GM12878 (cell line): ENCODE data around the gene SLC16A10. TPM values are rescaled to one million over a fixed set of nuclear protein-coding genes. Genes with fewer than 3 reads are reported as not detected.

ENCODE experiments used
- polyA plus RNA-seq, 11 experiments: library from polyadenylated mRNA; depleted of rRNA in 4 of 11; unstranded in 6 of 11; stranded (reverse) in 5 of 11; fragments of >200 nt; fragmentation: Nextera tagmentation in 4 of 11; fragmentation: Illumina TruSeq in 1 of 11; extraction: Ambion mirVana in 4 of 11; extraction: Trizol in 1 of 11; gene quantifications; 1 replicate in 1 of 11; 2 replicates in 10 of 11; pipeline versions ENCODE4 v1.2.1 to v1.2.3, GENCODE V29; 2011 to 2016; ENCODE audit warnings: inconsistent platforms in 2 of 11, missing spikeins in 2 of 11, low read depth in 1 of 11
- small RNA-seq: library from RNA; depleted of rRNA; stranded (forward); fragments of <200 nt; gene quantifications from one replicate; pipeline ENCODE3, GENCODE V24; 2014
- total RNA-seq, 4 experiments: library from RNA; depleted of rRNA in 3 of 4; stranded (reverse); fragments of >200 nt in 3 of 4; fragmentation: Illumina TruSeq in 1 of 4; extraction: Trizol in 1 of 4; gene quantifications; 2 replicates each; pipeline versions ENCODE4 v1.2.1 to v1.2.3, GENCODE V29; 2013 to 2021

SLC16A10 gene
- total and polyA plus RNA-seq, 10 of the 15 experiments (the other 5 are each of a cell fraction or from before 2014, with no cell fraction given), result 2.3 to 19.0 (median 8.0) TPM

Small RNAs within 50 kb of the gene (small RNA-seq; reads per million reads assigned to genes)
- not detected for gene RNU6-960P

Other genes starting within 250 kb of the SLC16A10 start
- 83.1 and 106 TPM in 2 replicates for gene AMD1, start 212.7 kb upstream of the SLC16A10 start, total RNA-seq (2014; rRNA removed)
- 110 and 116 TPM in 2 replicates for gene AMD1, start 212.7 kb upstream of the SLC16A10 start, total RNA-seq (2014; rRNA removed; fragmentation: Illumina TruSeq; extraction: Trizol)
- gene AMD1, start 212.7 kb upstream of the SLC16A10 start, total RNA-seq (2021), result 73.6 and 75.0 TPM in 2 replicates
- 75.0 and 103 TPM in 2 replicates for gene AMD1, start 212.7 kb upstream of the SLC16A10 start, polyA plus RNA-seq (2011; rRNA removed)
- gene AMD1, start 212.7 kb upstream of the SLC16A10 start, polyA plus RNA-seq (2014; fragmentation: Illumina TruSeq; extraction: Trizol), result 107 and 134 TPM in 2 replicates
- gene AMD1, start 212.7 kb upstream of the SLC16A10 start, polyA plus RNA-seq (2014; fragmentation: Nextera tagmentation; extraction: Ambion mirVana), result 10 to 100 TPM; 59.6 to 75.5 TPM
- 45.3 and 58.2 TPM in 2 replicates for gene AMD1, start 212.7 kb upstream of the SLC16A10 start, polyA plus RNA-seq (2014; rRNA removed)
- 10 to 100 TPM; 87.3 to 92.8 TPM for gene AMD1, start 212.7 kb upstream of the SLC16A10 start, polyA plus RNA-seq (2016; fragmentation: Nextera tagmentation; extraction: Ambion mirVana)
- gene GTF3C6, start 128.8 kb upstream of the SLC16A10 start, total RNA-seq (2014; rRNA removed), result 60.3 and 69.0 TPM in 2 replicates
- 98.0 and 110 TPM in 2 replicates for gene GTF3C6, start 128.8 kb upstream of the SLC16A10 start, total RNA-seq (2014; rRNA removed; fragmentation: Illumina TruSeq; extraction: Trizol)
- gene GTF3C6, start 128.8 kb upstream of the SLC16A10 start, total RNA-seq (2021), result 92.3 and 95.4 TPM in 2 replicates
- gene GTF3C6, start 128.8 kb upstream of the SLC16A10 start, polyA plus RNA-seq (2011; rRNA removed), result 42.8 and 59.2 TPM in 2 replicates
- gene GTF3C6, start 128.8 kb upstream of the SLC16A10 start, polyA plus RNA-seq (2014; fragmentation: Illumina TruSeq; extraction: Trizol), result 129 and 137 TPM in 2 replicates
- gene GTF3C6, start 128.8 kb upstream of the SLC16A10 start, polyA plus RNA-seq (2014; fragmentation: Nextera tagmentation; extraction: Ambion mirVana), result 100 to 1,000 TPM; 122 to 154 TPM
- 67.0 and 72.0 TPM in 2 replicates for gene GTF3C6, start 128.8 kb upstream of the SLC16A10 start, polyA plus RNA-seq (2014; rRNA removed)
- gene GTF3C6, start 128.8 kb upstream of the SLC16A10 start, polyA plus RNA-seq (2016; fragmentation: Nextera tagmentation; extraction: Ambion mirVana), result 100 to 1,000 TPM; 256 to 261 TPM
- gene RPF2, start 105.5 kb upstream of the SLC16A10 start, total RNA-seq (2014; rRNA removed), result 29.5 and 38.4 TPM in 2 replicates
- gene RPF2, start 105.5 kb upstream of the SLC16A10 start, total RNA-seq (2014; rRNA removed; fragmentation: Illumina TruSeq; extraction: Trizol), result 61.6 and 62.4 TPM in 2 replicates
- 43.1 and 43.8 TPM in 2 replicates for gene RPF2, start 105.5 kb upstream of the SLC16A10 start, total RNA-seq (2021)
- 59.2 and 101 TPM in 2 replicates for gene RPF2, start 105.5 kb upstream of the SLC16A10 start, polyA plus RNA-seq (2011; rRNA removed)
- gene RPF2, start 105.5 kb upstream of the SLC16A10 start, polyA plus RNA-seq (2014; fragmentation: Illumina TruSeq; extraction: Trizol), result 67.4 and 83.0 TPM in 2 replicates
- 100 to 1,000 TPM; 142 to 148 TPM for gene RPF2, start 105.5 kb upstream of the SLC16A10 start, polyA plus RNA-seq (2014; fragmentation: Nextera tagmentation; extraction: Ambion mirVana)
- 27.0 and 37.5 TPM in 2 replicates for gene RPF2, start 105.5 kb upstream of the SLC16A10 start, polyA plus RNA-seq (2014; rRNA removed)
- 10 to 100 TPM; 87.7 to 87.8 TPM for gene RPF2, start 105.5 kb upstream of the SLC16A10 start, polyA plus RNA-seq (2016; fragmentation: Nextera tagmentation; extraction: Ambion mirVana)